B cell (primary cell): ENCODE data around the gene STK24. TPM values are rescaled to one million over a fixed set of nuclear protein-coding genes. Genes with fewer than 3 reads are reported as not detected.

ENCODE experiments used
- ATAC-seq: fragments of 200-7000 bp; cut with Tn5 transposase; one replicate; pipeline ENCODE4 v1.10.0; 2021; ENCODE audit warnings: low read depth, mild to moderate bottlenecking, moderate number of reproducible peaks, moderate library complexity
- CTCF ChIA-PET: fragments of 350-600 bp; sonication (Branson Sonifier 250); formaldehyde crosslinking; loops from one replicate; lab custom pipeline; 2021; ENCODE audit warnings: antibody characterized with exemption, inconsistent platforms; lab: Charles Lee
- POLR2A ChIA-PET: fragments of 350-600 bp; sonication (Branson Sonifier 250); formaldehyde crosslinking; loops from one replicate; lab custom pipeline; 2021; ENCODE audit warnings: antibody characterized with exemption; lab: Charles Lee
- DNase-seq: peaks from one replicate; pipeline ENCODE4 v3.0.0; 2013
- H2AFZ ChIP-seq: 2 replicates; pipeline ENCODE4 v1.6.1; 2012; ENCODE audit warnings: mild to moderate bottlenecking, low read depth, low read length; ENCODE audit not compliant: insufficient read depth, poor library complexity, severe bottlenecking
- H3K27ac ChIP-seq, 2 donors: 1 replicate in 1 of 2; 2 replicates in 1 of 2; pipeline ENCODE4 v1.5.1; 2012 to 2013; ENCODE audit warnings: low read length in 2 of 2, mild to moderate bottlenecking in 2 of 2, moderate library complexity in 1 of 2
- H3K27me3 ChIP-seq, 4 experiments: fragments of 200-600 bp in 1 of 4; sonication (generic) in 1 of 4; replicated peaks in 1 of 4; 1 replicate in 2 of 4; 2 replicates in 2 of 4; pipeline versions ENCODE4 v1.6.1 to v1.7.0; 2013 to 2016; ENCODE audit warnings: low read length in 3 of 4, mild to moderate bottlenecking in 2 of 4, mixed read lengths in 1 of 4, moderate library complexity in 1 of 4; ENCODE audit not compliant: insufficient read depth in 4 of 4, control insufficient read depth in 3 of 4; ENCODE audit errors: control extremely low read depth in 1 of 4
- H3K36me3 ChIP-seq, 2 experiments: replicated peaks in 1 of 2; 1 replicate in 1 of 2; 2 replicates in 1 of 2; pipeline versions ENCODE4 v1.6.1 to v1.7.1; 2013; ENCODE audit warnings: low read length in 1 of 2; ENCODE audit not compliant: insufficient read depth in 2 of 2, control insufficient read depth in 1 of 2; ENCODE audit errors: control extremely low read depth in 1 of 2, extremely low read depth in 1 of 2
- H3K4me1 ChIP-seq, 2 donors: fragments of 200-600 bp in 1 of 2; sonication (generic) in 1 of 2; 1 replicate in 1 of 2; 2 replicates in 1 of 2; pipeline versions ENCODE4 v1.5.1 to v1.6.1; 2013 to 2017; ENCODE audit warnings: low read length in 2 of 2; ENCODE audit not compliant: control insufficient read depth in 2 of 2, insufficient read depth in 2 of 2
- H3K4me2 ChIP-seq: replicated peaks from 2 replicates; pipeline ENCODE3; 2012; ENCODE audit warnings: mild to moderate bottlenecking, low read depth, low read length; ENCODE audit not compliant: poor library complexity, severe bottlenecking
- H3K4me3 ChIP-seq, 5 experiments: fragments of 200-600 bp in 1 of 5; sonication (generic) in 1 of 5; 1 replicate in 3 of 5; 2 replicates in 2 of 5; pipeline versions ENCODE4 v1.5.1 to v1.7.0; 2011 to 2016; ENCODE audit warnings: low read length in 4 of 5, mild to moderate bottlenecking in 4 of 5, low read depth in 2 of 5, control low read depth in 1 of 5, moderate library complexity in 1 of 5; ENCODE audit not compliant: insufficient read depth in 1 of 5; ENCODE audit errors: control extremely low read depth in 1 of 5, extremely low read depth in 1 of 5
- H3K79me2 ChIP-seq: fragments of 200-600 bp; sonication (generic); one replicate; pipeline ENCODE4 v1.6.0; 2016; ENCODE audit warnings: low read length; ENCODE audit not compliant: control insufficient read depth, insufficient read depth
- H3K9ac ChIP-seq: fragments of 200-600 bp; sonication (generic); 2 replicates; pipeline ENCODE4 v1.6.1; 2017; ENCODE audit warnings: mild to moderate bottlenecking, low read length, moderate library complexity
- H3K9me3 ChIP-seq, 3 donors: one replicate each; pipeline versions ENCODE4 v1.6.1 to v1.7.1; 2013; ENCODE audit warnings: low read length in 2 of 3; ENCODE audit not compliant: control insufficient read depth in 2 of 3, insufficient read depth in 1 of 3; ENCODE audit errors: control extremely low read depth in 1 of 3
- H4K20me1 ChIP-seq: 2 replicates; pipeline ENCODE4 v1.6.0; 2012; ENCODE audit warnings: mild to moderate bottlenecking, low read length; ENCODE audit not compliant: insufficient read depth, control insufficient read depth, poor library complexity, severe bottlenecking
- H3K27ac Mint-ChIP-seq: one replicate; pipeline ENCODE4 v1.8.0; 2021; ENCODE audit warnings: mixed read lengths
- H3K27me3 Mint-ChIP-seq: one replicate; pipeline ENCODE4 v1.8.0; 2021; ENCODE audit warnings: mixed read lengths
- H3K4me1 Mint-ChIP-seq: one replicate; pipeline ENCODE4 v1.8.0; 2021; ENCODE audit warnings: mixed read lengths
- H3K4me3 Mint-ChIP-seq: one replicate; pipeline ENCODE4 v1.8.0; 2021; ENCODE audit warnings: mixed read lengths
- H3K9me3 Mint-ChIP-seq: one replicate; pipeline ENCODE4 v1.8.0; 2022; ENCODE audit warnings: mixed read lengths; ENCODE audit not compliant: insufficient read depth
- CTCF ChIP-seq: fragments of 200-600 bp; IDR thresholded peaks from one replicate; pipeline ENCODE4 v1.8.0; 2022; ENCODE audit warnings: antibody characterized with exemption, mild to moderate bottlenecking
- EZH2 ChIP-seq: IDR thresholded peaks from 2 replicates; pipeline ENCODE4 v1.6.1; 2012; ENCODE audit warnings: borderline replicate concordance, low read depth, mild to moderate bottlenecking, moderate library complexity, low read length; ENCODE audit not compliant: insufficient read depth, poor library complexity, severe bottlenecking
- WGBS: methylation state at CpG from one replicate; pipeline ENCODE4 v1.1.5; 2013; ENCODE audit warnings: missing lambda C conversion rate; ENCODE audit not compliant: insufficient coverage; 5-methylcytosine and 5-hydroxymethylcytosine counted together
- intact Hi-C: fragments of 100-400 bp; cut with micrococcal nuclease; formaldehyde crosslinking; loops from one replicate; pipeline ENCODE4 v1.10.0; 2022
- polyA plus RNA-seq: library from polyadenylated mRNA; depleted of rRNA; stranded (reverse); fragments of >200 nt; gene quantifications from 2 replicates; pipeline ENCODE4 v1.2.3, GENCODE V29; 2012
- total RNA-seq, 2 donors: library from RNA; stranded (reverse); fragments of 120-200 nt in 1 of 2; gene quantifications; 1 replicate in 1 of 2; 2 replicates in 1 of 2; pipeline versions ENCODE4 v1.2.3 to v1.2.4, GENCODE V29; 2013 to 2022

Gene STK24
- total and polyA plus RNA-seq, 2 donors (not counting 1 experiment from before 2014, with no cell fraction given) = 47.2 to 117 TPM

DNA sequence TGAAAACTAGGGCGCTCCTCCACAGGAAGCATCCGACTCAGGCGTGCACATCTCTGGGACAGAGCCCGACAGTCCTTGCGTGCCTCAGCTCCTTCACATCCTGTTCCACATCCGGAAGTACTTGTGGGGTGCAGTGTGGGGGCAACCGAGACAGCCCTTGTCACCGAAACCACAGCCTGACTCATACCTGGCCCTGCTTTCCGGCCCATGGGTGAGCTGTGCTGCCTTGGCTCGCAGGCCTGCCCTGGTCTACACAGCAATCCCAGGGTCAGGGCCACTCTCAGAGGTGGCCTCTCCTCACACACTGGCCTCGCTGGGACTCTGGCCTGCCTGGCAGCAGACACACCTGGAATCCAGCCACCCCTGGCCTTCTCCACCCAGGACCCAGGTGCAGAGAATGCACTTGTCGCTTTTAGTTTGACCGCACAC is 100.4 kb downstream of the STK24 start:
- H3K4me3 Mint-ChIP-seq = peak overlapping the region; percentile 76
- ChIA-PET CTCF (interaction anchor here (0.9 to 1.8 kb wide), 9 partner anchors 8 to 176 kb away, joined by 3 to 8 read pairs (median 6); no protein-coding TSS in a partner anchor), POLR2A (interaction anchor here (0.7 kb wide), 2 partner anchors 28 to 96 kb away, joined by 3 read pairs; no protein-coding TSS in a partner anchor)
- H3K4me2 ChIP-seq = peak overlapping the region; percentile 66
- H2AFZ ChIP-seq = peak overlapping the region; percentile 18
- H3K4me1 ChIP-seq = peaks cover 38 to 42% of the 10 kb centered on the region in 2 donors
- no peaks in the 10 kb centered on the region for H3K27me3 ChIP-seq
- DNase-seq (peak; percentile 71), ATAC-seq (peak; percentile 94)
- H3K27ac Mint-ChIP-seq = peak overlapping the region; percentile 85
- 18% methylated on average over 13 of the region's 13 CpGs for whole genome bisulfite sequencing
- no peaks in the 10 kb centered on the region for H3K9me3 Mint-ChIP-seq
- H3K27ac ChIP-seq = peak overlapping the region; percentile 33 to 76
- no peak for TF ChIP-seq CTCF
- TF ChIP-seq EZH2 = no peak
- H3K4me3 ChIP-seq = peak overlapping the region in 2 of 5 experiments; percentile 0 to 2
- peak overlapping the region; percentile 12 for H3K9ac ChIP-seq
- intact Hi-C loops = loop anchor here (1.0 to 2.0 kb wide), 3 partner anchors 32 to 177 kb away; no protein-coding TSS in a partner anchor
- H3K9me3 ChIP-seq = peaks cover 0 to 4% (median 0%) of the 10 kb centered on the region in 3 donors
- no peaks in the 10 kb centered on the region for H3K27me3 Mint-ChIP-seq
- H3K36me3 ChIP-seq = peaks cover 1 to 40% of the 10 kb centered on the region in 2 experiments
- peaks cover 45% of the 10 kb centered on the region for H3K4me1 Mint-ChIP-seq
- peaks cover 77% of the 10 kb centered on the region for H3K79me2 ChIP-seq
- peaks cover 84% of the 10 kb centered on the region for H4K20me1 ChIP-seq

DNA sequence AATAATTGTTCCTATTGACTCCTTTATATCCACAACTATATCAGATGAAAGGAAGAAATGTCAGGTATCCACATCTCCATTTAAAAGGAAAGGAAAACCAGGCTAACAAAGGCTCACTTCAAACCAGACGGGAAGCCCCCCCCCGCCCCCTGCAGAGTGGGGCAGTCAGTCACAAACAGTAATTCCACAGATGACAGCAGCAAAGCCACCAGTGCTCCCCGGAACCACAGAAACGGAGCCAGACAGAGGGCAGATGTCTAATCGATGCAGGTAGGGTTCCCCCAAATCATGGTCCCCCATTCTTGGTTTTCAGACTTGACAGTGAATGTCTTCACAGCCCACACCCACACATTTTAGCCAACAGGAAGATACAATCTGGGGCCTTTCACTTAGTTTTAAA is 100.8 kb downstream of the STK24 start:
- peak overlapping the region; percentile 66 for H3K4me2 ChIP-seq
- no peak for ATAC-seq
- peaks cover 0 to 4% (median 0%) of the 10 kb centered on the region in 3 donors for H3K9me3 ChIP-seq
- Mint-ChIP-seq H3K4me1 (peaks cover 41% of the 10 kb centered on the region), H3K9me3 (no peaks in the 10 kb centered on the region), H3K4me3 (peak overlapping the region; percentile 76), H3K27ac (peak overlapping the region; percentile 85), H3K27me3 (no peaks in the 10 kb centered on the region)
- CTCF ChIA-PET = interaction anchor here (0.9 to 1.8 kb wide), 9 partner anchors 8 to 176 kb away, joined by 3 to 8 read pairs (median 6); no protein-coding TSS in a partner anchor
- peaks cover 84% of the 10 kb centered on the region for H4K20me1 ChIP-seq
- DNase-seq = no peak
- TF ChIP-seq CTCF = no peak
- TF ChIP-seq EZH2 = no peak
- H3K4me3 ChIP-seq = peak overlapping the region in 1 of 5 experiments; percentile 0
- intact Hi-C loops = loop anchor here (1.0 to 2.0 kb wide), 3 partner anchors 33 to 177 kb away; no protein-coding TSS in a partner anchor
- no peak overlapping the region for H3K9ac ChIP-seq
- H3K36me3 ChIP-seq = peaks cover 3 to 40% of the 10 kb centered on the region in 2 experiments
- H3K27ac ChIP-seq = peak overlapping the region; percentile 33 to 76
- peaks cover 37 to 38% of the 10 kb centered on the region in 2 donors for H3K4me1 ChIP-seq
- POLR2A ChIA-PET = no interaction called here
- peak overlapping the region; percentile 18 for H2AFZ ChIP-seq
- peaks cover 77% of the 10 kb centered on the region for H3K79me2 ChIP-seq
- WGBS = 10% methylated on average over 2 of the region's 5 CpGs
- H3K27me3 ChIP-seq = no peaks in the 10 kb centered on the region
